Panc1 (cell line): ENCODE results near the gene NAA11. TPM values are rescaled to one million over a fixed set of nuclear protein-coding genes. Genes with fewer than 3 reads are reported as not detected.

ENCODE experiments used
- ATAC-seq: fragments of 200-7000 bp; cut with Tn5 transposase; 2 replicates; pipeline ENCODE4 v1.9.1; 2020; ENCODE audit warnings: mild to moderate bottlenecking, moderate library complexity
- BruUV-seq: library from RNA; stranded (reverse); fragments of 400-500 nt; replicated peaks from 2 replicates; lab custom pipeline; 2021; lab: Mats Ljungman, UMichigan
- CTCF ChIA-PET: fragments of 300-600 bp; sonication (Branson Sonifier 250); formaldehyde crosslinking; loops from one replicate; lab custom pipeline; 2022; ENCODE audit warnings: antibody characterized with exemption; lab: Charles Lee
- POLR2A ChIA-PET: fragments of 300-600 bp; sonication (Branson Sonifier 250); formaldehyde crosslinking; loops from one replicate; lab custom pipeline; 2022; ENCODE audit warnings: antibody characterized with exemption; lab: Charles Lee
- DNase-seq: peaks from one replicate; pipeline ENCODE4 v3.0.0-alpha.2; 2010; ENCODE audit warnings: low read depth, low spot score
- H3K27ac ChIP-seq: 2 replicates; pipeline ENCODE4 v1.5.1; 2011; ENCODE audit warnings: mild to moderate bottlenecking, low read length, inconsistent platforms
- H3K27me3 ChIP-seq: fragments of 200-500 bp; sonication (Bioruptor generic); 2 replicates; pipeline ENCODE4 v1.6.0; 2014; ENCODE audit warnings: low read length, inconsistent platforms; ENCODE audit not compliant: control insufficient read depth, insufficient read depth
- H3K36me3 ChIP-seq: fragments of 200-500 bp; sonication (Bioruptor generic); 2 replicates; pipeline ENCODE4 v1.5.1; 2014; ENCODE audit warnings: inconsistent platforms, mild to moderate bottlenecking, low read length, moderate library complexity; ENCODE audit not compliant: control insufficient read depth, insufficient read depth
- H3K4me1 ChIP-seq: 2 replicates; pipeline ENCODE4 v1.5.1; 2011; ENCODE audit warnings: inconsistent platforms, mild to moderate bottlenecking, low read length, moderate library complexity; ENCODE audit not compliant: control insufficient read depth, insufficient read depth
- H3K4me3 ChIP-seq, 2 experiments: 2 replicates each; pipeline ENCODE4 v1.5.1; 2011 to 2012; ENCODE audit warnings: low read depth in 2 of 2, low read length in 2 of 2, mild to moderate bottlenecking in 2 of 2, inconsistent platforms in 1 of 2, moderate library complexity in 1 of 2
- H3K9me3 ChIP-seq: fragments of 200-500 bp; sonication (Bioruptor generic); 2 replicates; pipeline ENCODE4 v1.5.1; 2014; ENCODE audit warnings: low read depth, mild to moderate bottlenecking, inconsistent platforms, low read length, moderate library complexity; ENCODE audit not compliant: control insufficient read depth, insufficient read depth
- CTCF ChIP-seq: fragments of 450-650 bp; IDR thresholded peaks from 2 replicates; pipeline ENCODE4 v1.5.1; 2017; ENCODE audit warnings: mild to moderate bottlenecking
- POLR2AphosphoS5 ChIP-seq: IDR thresholded peaks from 2 replicates; pipeline ENCODE4 v1.6.1; 2012; ENCODE audit warnings: mild to moderate bottlenecking, low read depth, low read length, moderate library complexity
- REST ChIP-seq, 2 experiments: IDR thresholded peaks; 2 replicates each; pipeline ENCODE4 v1.6.1; 2011 to 2012; ENCODE audit warnings: low read depth in 2 of 2, control low read depth in 1 of 2, low read length in 1 of 2, mild to moderate bottlenecking in 1 of 2, moderate library complexity in 1 of 2; ENCODE audit not compliant: insufficient read depth in 1 of 2
- SIN3A ChIP-seq: IDR thresholded peaks from 2 replicates; pipeline ENCODE4 v1.6.1; 2012; ENCODE audit warnings: low read depth, mild to moderate bottlenecking, low read length, moderate library complexity, borderline replicate concordance; ENCODE audit not compliant: insufficient read depth
- TCF7L2 ChIP-seq: IDR thresholded peaks from 2 replicates; pipeline ENCODE4 v1.6.1; 2011; ENCODE audit warnings: mild to moderate bottlenecking, low read depth, low read length, inconsistent platforms
- in situ Hi-C: cut with HindIII; loops from 2 replicates; pipeline ENCODE4 v1.10.0; 2016; ENCODE audit warnings: low sequenced_read_pairs, low pct_unique_long_range_greater_than_20kb
- intact Hi-C: fragments of 100-400 bp; cut with micrococcal nuclease; formaldehyde crosslinking; loops from one replicate; pipeline ENCODE4 v1.10.0; 2022; ENCODE audit not compliant: unreplicated experiment
- total RNA-seq: library from RNA; stranded (reverse); gene quantifications from one replicate; pipeline ENCODE4 v1.2.1, GENCODE V29; 2021; ENCODE audit not compliant: unreplicated experiment

NAA11 gene
- total RNA-seq, 1 experiment from 2014 or later: not detected

GRCh38 chr4:79315891-79316290 lies 10.0 kb downstream of the NAA11 start:
- H3K27ac ChIP-seq: no peak overlapping the region
- no peak overlapping the region for H3K4me3 ChIP-seq
- in situ Hi-C loops: no loop called here
- no peak for ATAC-seq
- no peaks in the 10 kb centered on the region for H3K36me3 ChIP-seq
- no peaks in the 10 kb centered on the region for H3K27me3 ChIP-seq
- no peak for DNase-seq
- intact Hi-C loops: no loop called here
- TF ChIP-seq CTCF (no peak), REST (IDR thresholded peaks at IDR 0.05; ENCODE audit: insufficient read depth in 1 of 2, low read depth in 2 of 2, low read length in 1 of 2) (no peak), TCF7L2 (no peak)
- CTCF ChIA-PET: no interaction called here
- no peaks in the 10 kb centered on the region for H3K4me1 ChIP-seq
- POLR2A ChIA-PET: no interaction called here
- H3K9me3 ChIP-seq: no peaks in the 10 kb centered on the region
- no TSS peak for BruUV-seq

GRCh38 chr4:79311279-79311678 lies 14.6 kb downstream of the NAA11 start:
- DNase-seq: no peak
- H3K27me3 ChIP-seq: no peaks in the 10 kb centered on the region
- H3K4me3 ChIP-seq: no peak overlapping the region
- TF ChIP-seq TCF7L2 (no peak), REST (IDR thresholded peaks at IDR 0.05; ENCODE audit: insufficient read depth in 1 of 2, low read depth in 2 of 2, low read length in 1 of 2) (no peak), SIN3A (no peak), POLR2AphosphoS5 (no peak), CTCF (no peak)
- no peaks in the 10 kb centered on the region for H3K9me3 ChIP-seq
- no peak for ATAC-seq
- no peaks in the 10 kb centered on the region for H3K4me1 ChIP-seq
- POLR2A ChIA-PET: no interaction called here
- intact Hi-C loops: no loop called here
- in situ Hi-C loops: no loop called here
- H3K36me3 ChIP-seq: no peaks in the 10 kb centered on the region
- no peak overlapping the region for H3K27ac ChIP-seq
- CTCF ChIA-PET: no interaction called here
- BruUV-seq: no TSS peak
